ENCODE measurements around the gene LRBA.
"Not testable (repeated sequence)": the region's sequence is repeated elsewhere in the genome, so short reads cannot be mapped to it uniquely, and the experiment has no call there.

LRBA gene

GRCh38 chr4:150940123-150940522 lies 75.0 kb downstream of the LRBA start:
- no peak for DNase-seq

DNA sequence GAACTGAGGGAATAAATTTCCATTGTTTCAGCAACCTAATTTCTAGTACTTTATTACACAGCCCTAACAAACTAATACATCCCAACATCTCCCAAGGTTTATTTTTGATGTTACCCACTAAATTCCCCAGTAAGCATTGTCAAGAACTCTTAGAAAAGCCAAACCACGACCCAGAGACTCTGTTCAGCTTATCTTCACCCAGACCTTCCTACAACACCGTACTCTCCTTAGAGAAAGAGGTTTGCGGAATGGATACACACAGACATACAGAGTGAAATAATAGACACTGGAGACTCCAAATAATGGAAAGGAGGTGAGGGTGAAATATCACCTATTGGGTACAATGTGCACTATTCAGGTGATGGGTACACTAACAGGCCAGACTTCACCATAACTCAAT lies 75.6 kb downstream of the LRBA start:
- no peak for DNase-seq

DNA sequence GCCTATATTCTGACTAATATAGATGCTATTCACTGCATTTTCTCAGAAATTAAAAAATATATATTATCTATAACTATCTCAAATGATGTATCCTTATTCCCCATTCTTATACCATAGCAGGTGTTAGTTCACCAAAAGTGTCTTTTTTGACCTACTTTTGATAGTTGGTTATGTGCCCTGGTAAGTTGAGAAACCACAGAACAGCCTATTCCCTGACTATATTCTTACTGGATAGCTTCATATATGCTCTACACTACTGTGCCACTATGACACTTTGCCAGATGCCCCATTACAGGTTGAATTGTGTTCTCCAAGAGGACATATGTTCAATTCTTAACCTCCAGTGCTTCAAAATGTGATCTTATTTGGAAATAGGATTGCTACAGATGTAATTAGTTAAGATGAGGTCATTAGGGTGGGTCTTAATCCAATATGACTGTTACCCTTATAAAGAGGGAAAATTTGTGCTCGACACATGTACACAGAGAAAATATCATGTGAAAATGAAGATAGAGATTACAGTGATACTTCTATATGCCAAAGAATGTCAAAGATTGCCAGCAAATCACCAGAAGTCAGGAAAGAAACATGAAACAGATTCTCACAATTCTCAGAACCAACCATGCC lies 76.1 kb downstream of the LRBA start:
- peak; percentile 20 to 73 for DNase-seq

- DNase-seq = peak in 1 of 2 experiments; percentile 18
These were observed 76.7 kb downstream of the LRBA start for GRCh38 chr4:150938417-150938816.

DNA sequence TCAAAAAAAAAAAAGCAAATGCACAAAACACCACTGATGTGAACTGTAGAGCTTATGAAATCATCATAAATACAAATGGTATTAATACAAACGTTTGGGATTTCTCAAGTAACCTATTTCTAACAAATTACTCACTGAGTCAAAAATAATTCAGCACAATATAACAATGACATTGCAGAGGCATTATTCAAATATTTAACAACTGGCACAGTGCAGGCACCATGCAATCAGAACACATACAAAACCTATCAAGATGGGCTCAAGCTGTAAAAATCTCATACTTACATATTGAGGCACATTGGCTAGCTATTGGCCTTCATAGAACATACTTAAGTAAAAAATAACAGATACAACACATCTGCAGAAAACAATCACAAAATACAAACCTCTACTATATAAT lies 81.1 kb downstream of the LRBA start:
- no peak for DNase-seq

DNA sequence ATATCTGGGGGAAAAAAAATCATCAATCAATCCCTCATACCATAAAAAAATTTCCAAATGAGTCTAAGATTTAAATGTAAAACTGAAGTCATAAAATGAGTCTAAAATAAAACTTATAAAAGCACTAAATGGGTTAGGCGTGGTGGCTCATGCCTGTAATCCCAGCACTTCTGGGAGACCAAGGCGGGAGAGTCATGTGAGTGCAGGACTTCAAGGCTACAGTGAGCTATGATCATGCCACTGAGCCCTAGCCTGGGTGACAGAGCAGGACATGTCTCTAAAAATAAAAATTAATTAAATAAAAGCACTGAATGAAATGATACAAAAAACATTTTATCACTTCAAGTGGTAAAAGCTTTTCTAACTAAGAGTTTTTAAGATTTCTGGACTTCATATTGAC lies 83.3 kb downstream of the LRBA start:
- DNase-seq = no peak

DNA sequence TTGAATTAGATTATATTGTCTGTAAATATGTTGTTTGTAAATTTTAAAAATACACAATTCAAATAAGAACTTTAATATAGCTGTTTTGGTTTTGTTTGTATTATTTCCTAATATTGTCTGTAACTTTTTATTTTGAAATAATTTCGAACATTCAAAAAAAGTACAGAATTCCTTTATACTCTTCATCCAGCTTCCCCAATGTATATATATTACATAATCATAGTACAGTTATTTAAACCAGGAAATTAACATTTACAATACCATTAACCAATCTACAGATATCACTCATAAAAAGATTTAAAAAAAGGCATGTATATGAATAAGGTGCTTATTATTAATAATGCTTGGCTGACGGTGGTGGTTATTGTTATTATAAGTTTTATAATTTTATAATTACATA lies 84.1 kb downstream of the LRBA start:
- no peak for DNase-seq

DNA sequence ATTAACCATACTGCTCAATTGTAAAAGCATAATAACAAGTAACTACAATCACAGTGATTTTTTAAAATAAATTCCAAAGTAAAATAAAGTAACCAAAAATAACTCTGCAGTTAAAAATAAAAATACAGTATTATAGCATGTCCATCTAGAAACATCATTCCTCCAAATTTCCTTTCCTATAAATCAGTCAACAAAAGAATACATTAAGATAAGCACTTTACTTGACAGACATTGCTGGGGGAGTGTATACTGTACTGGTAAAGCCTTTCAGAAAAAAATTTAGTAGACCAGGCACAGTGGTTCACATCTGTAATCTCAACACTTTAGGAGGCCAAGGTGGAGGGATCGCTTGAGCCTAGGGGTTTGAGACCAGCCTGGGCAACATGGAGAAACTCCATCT lies 91.1 kb downstream of the LRBA start:
- DNase-seq = no peak

GRCh38 chr4:150921486-150921885 lies 93.6 kb downstream of the LRBA start:
- DNase-seq = not testable (repeated sequence)

DNA sequence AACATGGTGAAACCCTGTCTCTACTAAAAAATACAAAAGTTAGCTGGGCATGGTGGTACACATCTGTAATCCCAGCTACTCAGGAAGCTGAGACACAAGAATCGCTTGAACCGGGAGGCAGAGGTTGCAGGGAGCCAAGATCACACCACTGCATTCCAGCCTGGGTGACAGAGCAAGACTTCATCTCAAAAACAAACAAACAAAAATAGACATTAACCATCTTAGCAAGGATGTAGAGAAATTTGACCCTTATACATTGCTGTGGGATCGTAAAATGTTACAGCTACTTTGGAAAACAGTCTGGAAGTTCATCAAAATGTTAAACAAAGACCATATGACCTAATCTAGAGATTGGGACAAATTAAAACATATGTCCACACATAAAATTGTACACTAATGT lies 96.5 kb downstream of the LRBA start:
- not testable (repeated sequence) for DNase-seq

DNA sequence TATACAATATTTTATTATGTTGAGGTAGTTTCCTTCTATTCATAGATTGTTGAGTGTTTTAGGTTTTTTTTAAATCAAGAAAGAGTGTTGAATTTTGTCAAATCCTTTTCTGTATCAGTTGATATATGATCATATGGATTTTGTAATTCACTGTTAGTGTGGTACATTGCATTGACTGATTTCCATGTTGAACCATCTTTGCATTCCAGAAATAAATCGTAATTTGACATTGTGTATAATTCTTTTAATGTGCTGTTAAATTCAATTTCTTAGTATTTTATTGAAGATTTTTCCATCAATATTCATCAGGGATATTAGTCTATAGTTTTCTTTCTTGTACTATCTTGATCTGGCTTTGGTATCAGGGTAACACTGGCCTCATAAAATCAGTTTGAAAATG lies 103.8 kb downstream of the LRBA start:
- no peak for DNase-seq

GRCh38 chr4:150909116-150909515 lies 106.0 kb downstream of the LRBA start:
- DNase-seq = no peak

DNA sequence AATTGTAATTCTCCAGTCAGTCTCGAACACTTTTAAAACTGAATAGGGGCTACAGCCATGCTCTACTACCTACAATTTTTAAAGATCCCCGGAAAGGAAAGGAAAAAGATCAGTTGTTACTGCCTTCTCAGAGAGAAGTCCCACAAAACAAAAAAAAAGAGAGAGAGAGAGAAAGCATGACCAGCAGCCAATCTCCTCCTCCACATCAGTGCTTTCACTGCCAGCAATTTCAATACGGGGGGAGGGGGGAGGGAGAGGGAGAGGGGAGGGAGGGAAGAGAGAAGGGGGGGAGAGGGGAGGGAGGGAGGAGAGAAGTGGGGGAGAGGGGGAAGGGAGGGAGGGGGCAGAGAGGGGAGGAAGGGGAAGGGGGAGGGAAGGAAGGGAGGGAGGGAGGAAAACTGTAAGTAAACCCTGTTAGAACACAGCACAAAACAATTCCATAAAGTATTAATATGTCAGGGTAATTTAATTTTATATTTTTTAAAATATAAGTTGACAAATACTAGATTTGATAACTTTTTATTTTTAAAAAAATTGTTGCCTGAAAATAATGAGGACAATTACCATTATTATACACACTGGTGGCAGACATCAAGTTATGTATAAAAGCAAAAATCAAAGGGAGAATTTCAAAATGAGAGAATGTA lies 108.0 kb downstream of the LRBA start:
- DNase-seq = no peak

- DNase-seq = no peak
These were observed 110.4 kb downstream of the LRBA start for GRCh38 chr4:150904671-150905070.

DNA sequence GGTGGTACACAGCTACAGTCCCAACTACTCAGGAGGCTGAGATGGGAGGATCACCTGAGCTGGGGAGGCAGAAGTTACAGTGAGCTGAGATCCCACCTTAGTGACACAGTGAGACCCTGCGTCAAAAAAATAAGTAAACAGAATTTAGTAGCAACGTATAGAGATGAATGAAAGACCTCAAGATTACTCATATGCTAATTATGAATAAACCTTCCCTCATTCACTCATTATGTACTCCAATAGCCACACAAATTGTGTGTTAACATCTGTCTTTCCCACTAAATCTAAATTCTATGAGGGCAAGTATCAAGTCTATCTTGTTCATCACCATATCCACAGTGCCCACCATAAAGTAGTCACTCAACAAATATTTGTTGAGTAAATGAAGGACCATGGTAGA lies 111.5 kb downstream of the LRBA start:
- DNase-seq = no peak

GRCh38 chr4:150896497-150896896 lies 118.6 kb downstream of the LRBA start:
- no peak for DNase-seq

DNA sequence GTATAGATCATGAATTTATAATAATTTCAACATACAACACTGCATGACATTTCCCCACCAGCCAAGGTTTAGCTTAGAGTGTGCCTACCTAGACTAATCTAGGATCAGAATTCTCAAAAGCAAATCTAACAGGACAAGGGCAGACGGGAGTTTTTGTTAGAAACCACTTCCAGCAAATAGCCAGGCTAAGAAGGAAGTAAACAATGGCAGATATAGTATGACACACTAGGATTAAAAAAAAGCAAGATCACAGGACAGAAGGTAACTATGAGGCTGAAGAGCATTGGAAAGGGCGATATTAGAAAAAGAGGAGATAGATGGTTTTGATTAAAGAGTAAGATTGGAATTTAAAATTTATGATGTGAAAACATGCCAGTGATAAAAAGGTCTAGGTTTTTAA lies 124.8 kb downstream of the LRBA start:
- DNase-seq = no peak

GRCh38 chr4:150889306-150889705 lies 125.8 kb downstream of the LRBA start:
- DNase-seq = no peak

GRCh38 chr4:150888625-150889024 lies 126.5 kb downstream of the LRBA start:
- DNase-seq = no peak

DNA sequence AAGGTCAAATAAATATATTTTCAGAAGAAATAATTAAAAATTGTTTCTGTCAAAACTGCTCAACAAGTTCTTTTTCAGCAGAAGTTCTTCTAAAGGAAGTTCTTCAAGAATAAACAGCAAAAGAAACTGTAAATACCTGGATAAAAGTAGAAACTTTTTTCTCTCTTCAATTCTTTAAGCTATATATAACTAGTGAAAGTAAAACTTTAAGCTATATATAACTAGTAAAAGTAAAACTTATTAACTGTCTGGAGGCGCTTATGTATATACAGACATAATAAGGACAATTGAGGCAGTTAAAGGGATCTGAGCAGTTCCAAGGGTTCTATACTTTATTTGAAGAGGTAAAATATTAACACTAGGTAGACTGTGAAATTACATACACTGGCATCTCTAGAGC lies 126.9 kb downstream of the LRBA start:
- no peak for DNase-seq

- DNase-seq = no peak
These were observed 128.5 kb downstream of the LRBA start for GRCh38 chr4:150886597-150886996.

DNA sequence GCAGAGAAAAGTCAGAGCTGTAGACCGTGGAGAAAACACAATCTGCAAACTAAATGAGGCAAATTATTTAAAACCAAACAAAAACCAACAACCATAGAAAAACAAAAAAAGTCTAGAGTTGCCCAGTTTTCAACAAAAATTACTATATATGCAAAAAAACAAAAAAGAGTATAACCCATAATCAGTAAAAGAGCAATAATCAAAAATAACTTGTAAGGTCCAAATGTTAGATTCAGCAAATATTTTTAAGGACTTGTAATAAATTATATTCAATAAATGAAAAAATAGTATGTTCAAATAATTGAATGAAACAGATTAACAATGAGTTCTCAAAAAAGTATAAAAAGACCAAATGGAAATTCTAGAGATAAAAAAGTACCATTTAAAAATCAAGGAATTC lies 130.5 kb downstream of the LRBA start:
- DNase-seq = no peak

DNA sequence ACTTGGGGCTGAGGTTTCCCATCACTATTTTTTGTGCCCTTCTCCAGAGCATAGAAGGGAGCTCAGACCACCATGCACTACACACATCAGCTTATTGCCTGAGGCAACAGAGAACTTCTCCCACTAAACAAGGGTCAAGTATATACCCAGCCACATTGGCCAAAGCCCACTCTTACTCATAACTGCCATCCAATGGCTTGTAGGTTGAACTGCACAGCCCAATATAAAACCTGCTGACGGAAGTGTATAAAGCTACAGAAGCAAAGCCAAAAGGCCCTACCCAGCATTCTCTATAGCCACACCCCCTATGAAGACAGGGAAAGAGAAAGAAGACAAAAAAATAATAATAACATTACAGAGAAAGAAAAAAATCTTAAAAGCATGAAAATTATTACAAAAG lies 139.7 kb downstream of the LRBA start:
- DNase-seq = no peak

DNA sequence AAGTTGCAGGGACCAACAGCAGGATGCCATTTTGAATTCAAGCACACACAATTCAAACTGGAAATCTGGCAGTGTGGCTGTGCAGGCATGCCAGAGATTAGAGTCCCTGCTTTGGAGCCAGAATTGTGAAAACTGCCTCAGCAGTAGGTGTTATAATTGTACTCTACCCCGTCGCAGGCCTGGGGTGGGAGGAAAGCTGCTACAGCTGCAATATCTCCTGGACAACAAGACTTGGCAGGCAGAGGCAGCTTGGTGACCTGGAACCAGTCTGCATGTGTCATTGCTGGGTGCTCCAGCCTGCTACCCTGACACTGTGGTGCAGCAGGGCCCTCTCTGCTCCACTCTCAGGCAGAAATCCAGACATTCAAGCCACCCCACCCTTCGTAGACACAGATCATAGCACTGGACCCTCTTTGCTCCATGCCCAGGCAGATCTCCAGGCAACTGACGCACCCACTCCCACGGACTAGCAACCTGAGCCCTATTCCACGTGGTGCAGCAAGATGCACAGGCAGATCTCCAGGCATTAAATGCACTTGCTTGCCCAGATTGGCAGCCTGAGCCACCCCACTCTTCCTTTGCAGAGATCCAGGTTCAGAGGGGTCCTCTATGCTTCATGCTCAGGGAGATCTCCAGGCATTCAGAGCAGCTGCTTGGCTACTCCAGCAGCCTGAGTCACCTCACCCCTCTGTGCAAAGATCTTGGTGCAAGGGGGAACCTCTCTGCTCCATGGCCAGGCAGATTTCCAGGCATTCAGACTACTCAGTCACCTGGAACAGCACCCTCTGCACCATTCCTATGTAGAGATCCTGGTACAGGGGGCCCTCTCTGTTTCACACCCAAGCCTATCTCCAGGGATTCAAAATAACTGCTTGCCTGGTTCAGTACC lies 140.5 kb downstream of the LRBA start:
- no peak for DNase-seq

Measured in NCI-H524 (cell line).